Measurements from ENCODE around the gene MRPS23.

MRPS23 gene

DNA sequence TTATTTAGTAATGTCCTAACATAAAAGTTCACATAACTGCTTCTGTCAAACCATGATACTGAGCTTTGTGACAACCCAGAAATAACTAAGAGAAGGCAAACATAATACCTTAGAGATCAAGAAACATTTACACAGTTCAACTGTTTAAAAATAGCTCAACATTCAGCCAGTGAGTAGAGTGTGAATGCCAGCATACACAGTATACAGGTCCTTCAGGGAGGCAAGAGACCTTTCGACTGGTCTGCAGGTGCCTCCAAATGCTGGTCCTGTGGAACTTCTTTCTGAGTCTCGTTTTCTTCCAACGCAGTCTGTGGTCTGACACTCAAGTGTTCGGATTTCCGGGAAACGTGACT lies 10.3 kb downstream of the MRPS23 start:
- H3K4me3 ChIP-seq (ENCODE audit: low read depth, low read length): no peak overlapping the region
- TF ChIP-seq, protein P1, sequence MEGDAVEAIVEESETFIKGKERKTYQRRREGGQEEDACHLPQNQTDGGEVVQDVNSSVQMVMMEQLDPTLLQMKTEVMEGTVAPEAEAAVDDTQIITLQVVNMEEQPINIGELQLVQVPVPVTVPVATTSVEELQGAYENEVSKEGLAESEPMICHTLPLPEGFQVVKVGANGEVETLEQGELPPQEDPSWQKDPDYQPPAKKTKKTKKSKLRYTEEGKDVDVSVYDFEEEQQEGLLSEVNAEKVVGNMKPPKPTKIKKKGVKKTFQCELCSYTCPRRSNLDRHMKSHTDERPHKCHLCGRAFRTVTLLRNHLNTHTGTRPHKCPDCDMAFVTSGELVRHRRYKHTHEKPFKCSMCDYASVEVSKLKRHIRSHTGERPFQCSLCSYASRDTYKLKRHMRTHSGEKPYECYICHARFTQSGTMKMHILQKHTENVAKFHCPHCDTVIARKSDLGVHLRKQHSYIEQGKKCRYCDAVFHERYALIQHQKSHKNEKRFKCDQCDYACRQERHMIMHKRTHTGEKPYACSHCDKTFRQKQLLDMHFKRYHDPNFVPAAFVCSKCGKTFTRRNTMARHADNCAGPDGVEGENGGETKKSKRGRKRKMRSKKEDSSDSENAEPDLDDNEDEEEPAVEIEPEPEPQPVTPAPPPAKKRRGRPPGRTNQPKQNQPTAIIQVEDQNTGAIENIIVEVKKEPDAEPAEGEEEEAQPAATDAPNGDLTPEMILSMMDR (IDR thresholded peaks at IDR 0.05; ENCODE audit: low read depth, low read length): no peak

DNA sequence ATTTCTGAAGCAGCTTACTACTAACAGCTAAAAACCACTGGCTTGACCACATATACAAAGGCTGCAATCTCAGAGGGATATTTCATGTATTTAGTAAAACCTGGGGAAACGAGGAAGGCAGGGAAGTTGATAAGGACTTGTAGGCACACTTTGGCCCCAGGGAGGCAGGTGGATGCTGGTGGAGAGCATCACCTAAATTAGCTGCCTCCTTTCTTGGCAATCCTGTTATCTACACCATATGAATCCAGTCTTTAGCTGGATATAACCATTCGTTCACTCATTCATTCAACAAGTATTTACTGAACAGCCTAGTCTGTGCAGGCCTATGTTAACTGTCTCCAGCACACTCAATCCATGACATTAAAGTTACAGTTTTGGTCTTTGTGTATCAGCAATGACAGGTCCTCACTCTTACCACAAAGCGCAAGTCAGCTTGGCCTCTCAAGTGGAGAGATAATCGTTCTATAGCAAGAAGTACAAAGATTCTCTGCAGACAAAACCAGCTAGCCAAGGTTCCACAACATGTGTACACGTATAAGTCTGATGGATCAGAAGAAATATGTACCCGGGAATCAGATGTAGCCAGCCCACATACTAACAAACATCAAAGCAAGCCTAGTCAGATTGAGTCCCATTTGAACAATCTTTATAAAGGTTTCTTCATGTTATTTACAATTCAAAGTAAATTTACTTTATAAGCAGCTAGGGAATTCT lies 10.8 kb downstream of the MRPS23 start:
- TF ChIP-seq, protein P1 (IDR thresholded peaks at IDR 0.05; ENCODE audit: low read depth, low read length): no peak
- no peak overlapping the region for H3K4me3 ChIP-seq (ENCODE audit: low read depth, low read length)

DNA sequence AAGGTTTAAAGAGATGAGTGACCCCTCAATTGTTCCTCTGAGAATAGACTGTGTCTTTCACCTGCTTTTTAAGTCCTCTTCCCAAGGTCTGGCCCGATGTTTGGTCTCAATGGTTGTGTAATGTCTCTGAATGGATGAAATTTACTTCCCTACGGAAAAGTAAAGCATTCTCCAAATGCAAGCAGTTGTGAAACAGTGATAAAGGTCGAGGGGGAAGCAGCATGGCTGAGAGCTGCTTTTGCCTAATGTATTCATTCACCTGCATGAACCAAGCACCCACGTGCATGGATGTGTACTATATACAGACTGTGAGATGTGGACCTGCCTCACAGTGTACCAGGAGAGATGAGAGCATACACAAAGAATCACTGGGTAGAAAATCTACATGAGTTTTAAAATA lies 11.4 kb downstream of the MRPS23 start:
- no peak overlapping the region for H3K4me3 ChIP-seq (ENCODE audit: low read depth, low read length)
- TF ChIP-seq, protein P1 (IDR thresholded peaks at IDR 0.05; ENCODE audit: low read depth, low read length): no peak

DNA sequence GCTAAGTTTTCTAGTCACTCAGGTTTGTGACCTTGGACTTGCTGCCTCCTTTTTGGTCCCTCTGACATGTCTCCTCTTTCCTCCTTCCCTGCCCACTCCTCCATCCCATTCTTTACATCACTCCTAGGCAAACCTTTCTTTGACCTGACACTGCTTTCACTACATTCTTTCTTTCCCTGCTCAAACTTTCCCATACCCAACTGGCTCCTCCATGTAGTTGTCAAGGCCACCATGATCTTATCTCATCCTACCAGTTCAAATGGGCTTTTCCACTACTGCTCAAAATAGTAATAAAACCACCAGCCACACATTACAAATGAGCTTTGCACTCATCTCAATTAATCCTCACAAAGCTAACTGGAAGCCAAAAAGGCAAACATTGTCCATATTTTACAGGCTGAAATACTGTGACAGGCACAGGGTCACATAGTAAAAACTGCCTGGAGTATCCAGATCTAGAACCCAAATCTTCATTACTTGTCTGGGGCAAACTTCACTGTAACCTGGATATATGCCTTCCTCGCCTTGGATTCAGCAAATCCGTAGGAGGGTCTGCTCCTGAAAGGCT lies 14.4 kb downstream of the MRPS23 start:
- TF ChIP-seq, protein P1 (IDR thresholded peaks at IDR 0.05; ENCODE audit: low read depth, low read length): no peak
- H3K4me3 ChIP-seq (ENCODE audit: low read depth, low read length): no peak overlapping the region

- TF ChIP-seq, protein P1 (IDR thresholded peaks at IDR 0.05; ENCODE audit: low read depth, low read length): no peak
- H3K4me3 ChIP-seq (ENCODE audit: low read depth, low read length): no peak overlapping the region
These were observed 15.6 kb downstream of the MRPS23 start for GRCh38 chr17:57834146-57834741.

DNA sequence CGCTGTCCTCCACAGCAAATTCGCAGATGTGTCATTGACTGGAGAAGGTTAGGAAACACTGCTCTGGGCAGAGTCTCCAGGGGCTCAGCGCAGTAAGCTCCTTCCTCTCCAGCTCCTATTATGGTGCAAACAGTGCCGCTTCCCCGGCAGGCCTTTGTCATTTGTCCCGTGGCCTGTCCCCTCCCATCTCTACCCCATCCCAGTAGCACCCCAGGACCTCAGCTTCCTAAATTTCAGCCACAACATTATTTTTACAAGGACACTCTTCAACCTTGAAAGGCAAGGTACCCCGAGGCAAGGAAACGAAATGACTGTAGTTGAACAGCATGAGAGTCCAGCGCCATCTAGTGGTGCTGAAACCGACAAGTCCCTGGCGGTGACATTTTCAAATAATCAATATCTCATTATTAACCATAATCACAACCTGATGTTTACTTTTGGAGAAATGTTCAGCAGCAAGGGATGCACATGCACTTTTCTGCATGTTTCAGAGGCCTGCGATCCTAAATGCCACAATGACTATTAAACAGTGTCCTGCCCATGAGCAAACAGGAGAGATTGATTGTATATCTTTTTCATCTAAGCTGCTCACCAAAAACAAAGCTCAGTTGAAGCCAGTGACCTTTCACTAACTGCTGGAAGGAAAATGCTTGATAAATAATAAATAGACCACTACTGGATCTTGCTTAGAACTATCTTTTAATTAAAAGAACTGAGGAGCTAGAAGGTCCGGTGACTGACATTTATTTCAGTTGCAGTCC lies 16.5 kb downstream of the MRPS23 start:
- TF ChIP-seq, protein P1 (IDR thresholded peaks at IDR 0.05; ENCODE audit: low read depth, low read length): peak; percentile 84
- H3K4me3 ChIP-seq (ENCODE audit: low read depth, low read length): peak overlapping the region; percentile 49

Data from WI38 (cell line).